GM19043 (cell line): ENCODE measurements around the gene NF1.
"Not testable (repeated sequence)": the region's sequence is repeated elsewhere in the genome, so short reads cannot be mapped to it uniquely, and the experiment has no call there.

Experiments
- ATAC-seq: cut with Tn5 transposase; IDR thresholded peaks from one replicate; pipeline ENCODE4 v1.9.1; 2021; ENCODE audit warnings: low read depth; ENCODE audit not compliant: unreplicated experiment

NF1 gene

GRCh38 chr17:31373150-31374093 lies 278.6 kb downstream of the NF1 start:
- ATAC-seq = no peak

- ATAC-seq = no peak
Measured at GRCh38 chr17:31374094-31374447, 279.3 kb downstream of the NF1 start.

- no peak for ATAC-seq
Measured at GRCh38 chr17:31374503-31374902, 279.7 kb downstream of the NF1 start.

GRCh38 chr17:31378638-31379037 lies 283.9 kb downstream of the NF1 start:
- no peak for ATAC-seq

- ATAC-seq = no peak
Measured at GRCh38 chr17:31379597-31380205, 284.9 kb downstream of the NF1 start.

GRCh38 chr17:31381165-31381668 lies 286.4 kb downstream of the NF1 start:
- ATAC-seq = no peak

- not testable (repeated sequence) for ATAC-seq
Measured at GRCh38 chr17:31382668-31383275, 288.0 kb downstream of the NF1 start.

GRCh38 chr17:31383488-31383887 lies 288.7 kb downstream of the NF1 start:
- ATAC-seq = not testable (repeated sequence)

- no peak for ATAC-seq
Measured at GRCh38 chr17:31385428-31386285, 290.9 kb downstream of the NF1 start.

GRCh38 chr17:31386542-31387075 lies 291.8 kb downstream of the NF1 start:
- no peak for ATAC-seq

GRCh38 chr17:31387438-31387837 lies 292.7 kb downstream of the NF1 start:
- ATAC-seq = no peak

- no peak for ATAC-seq
Measured at GRCh38 chr17:31388351-31388750, 293.6 kb downstream of the NF1 start.

GRCh38 chr17:31388770-31389656 lies 294.2 kb downstream of the NF1 start:
- ATAC-seq = no peak

GRCh38 chr17:31389657-31390381 lies 295.0 kb downstream of the NF1 start:
- no peak for ATAC-seq

GRCh38 chr17:31390426-31390747 lies 295.6 kb downstream of the NF1 start:
- no peak for ATAC-seq

- no peak for ATAC-seq
Measured at GRCh38 chr17:31390748-31391495, 296.1 kb downstream of the NF1 start.

GRCh38 chr17:31391496-31391949 lies 296.7 kb downstream of the NF1 start, which contains the start of gene RAB11FIP4:
RAB11FIP4 (plus strand) TSS chr17:31391675; CDS start chr17:31391853, 178 bp downstream.
- no peak for ATAC-seq
